Keratinocyte (primary cell): ENCODE measurements around the gene PDZD2. TPM values are rescaled to one million over a fixed set of nuclear protein-coding genes. Genes with fewer than 3 reads are reported as not detected.
"Not testable (repeated sequence)": the region's sequence is repeated elsewhere in the genome, so short reads cannot be mapped to it uniquely, and the experiment has no call there.

Source experiments
- DNase-seq: peaks from one replicate; pipeline ENCODE4 v3.0.0-alpha.2; 2011; ENCODE audit warnings: low read depth, missing footprints, low spot score
- FAIRE-seq: peaks from 2 replicates; lab custom pipeline; 2011; peaks lifted over from hg19 to GRCh38; lab: Jason Lieb, UNC
- H2AFZ ChIP-seq: 2 replicates; pipeline ENCODE4 v1.6.0; 2012; ENCODE audit warnings: low read length, control low read depth, inconsistent platforms; ENCODE audit not compliant: control insufficient read depth
- H3K27ac ChIP-seq: 2 replicates; pipeline ENCODE4 v1.5.1; 2011; ENCODE audit warnings: low read length; ENCODE audit not compliant: control insufficient read depth, insufficient read depth
- H3K27me3 ChIP-seq: 3 replicates; pipeline ENCODE4 v1.6.0; 2011; ENCODE audit warnings: low read length; ENCODE audit not compliant: control insufficient read depth, insufficient read depth; ENCODE audit errors: extremely low read depth
- H3K36me3 ChIP-seq, 2 experiments: 2 replicates in 1 of 2; 3 replicates in 1 of 2; pipeline ENCODE4 v1.5.1; 2011; ENCODE audit warnings: low read length in 2 of 2, mild to moderate bottlenecking in 1 of 2; ENCODE audit not compliant: control insufficient read depth in 2 of 2, insufficient read depth in 2 of 2; ENCODE audit errors: extremely low read depth in 1 of 2
- H3K4me1 ChIP-seq: 3 replicates; pipeline ENCODE4 v1.5.1; 2011; ENCODE audit warnings: low read length; ENCODE audit not compliant: control insufficient read depth, insufficient read depth; ENCODE audit errors: extremely low read depth
- H3K4me2 ChIP-seq: 3 replicates; pipeline ENCODE4 v1.6.0; 2011; ENCODE audit warnings: low read depth, low read length; ENCODE audit not compliant: control insufficient read depth, insufficient read depth; ENCODE audit errors: extremely low read depth
- H3K4me3 ChIP-seq, 3 experiments: fragments of 200-600 bp in 1 of 3; sonication (generic) in 1 of 3; 2 replicates in 2 of 3; 3 replicates in 1 of 3; pipeline ENCODE4 v1.5.1; 2011 to 2016; ENCODE audit warnings: low read length in 3 of 3, mild to moderate bottlenecking in 3 of 3, control low read depth in 2 of 3, inconsistent platforms in 1 of 3, low read depth in 1 of 3, mixed read lengths in 1 of 3, mixed run types in 1 of 3, moderate library complexity in 1 of 3; ENCODE audit not compliant: control insufficient read depth in 2 of 3, insufficient read depth in 2 of 3; ENCODE audit errors: extremely low read depth in 1 of 3
- H3K79me2 ChIP-seq: 2 replicates; pipeline ENCODE4 v1.6.0; 2012; ENCODE audit warnings: low read length; ENCODE audit not compliant: control insufficient read depth, insufficient read depth
- H3K9ac ChIP-seq: 3 replicates; pipeline ENCODE4 v1.6.0; 2011; ENCODE audit warnings: low read length; ENCODE audit not compliant: control insufficient read depth, insufficient read depth; ENCODE audit errors: extremely low read depth
- H3K9me1 ChIP-seq: 3 replicates; pipeline ENCODE4 v1.6.0; 2011; ENCODE audit warnings: low read length; ENCODE audit not compliant: control insufficient read depth, insufficient read depth; ENCODE audit errors: extremely low read depth
- H3K9me3 ChIP-seq: 2 replicates; pipeline ENCODE4 v1.5.1; 2012; ENCODE audit warnings: low read depth, low read length; ENCODE audit not compliant: control insufficient read depth
- H4K20me1 ChIP-seq: 3 replicates; pipeline ENCODE4 v1.6.0; 2011; ENCODE audit warnings: low read length; ENCODE audit not compliant: control insufficient read depth, insufficient read depth; ENCODE audit errors: extremely low read depth
- CTCF ChIP-seq, 3 experiments: IDR thresholded peaks in 1 of 3; conservative IDR thresholded peaks in 1 of 3; optimal IDR thresholded peaks in 1 of 3; 2 replicates in 2 of 3; 3 replicates in 1 of 3; pipeline versions ENCODE3 to v1.5.1; 2011; ENCODE audit warnings: low read length in 3 of 3, mild to moderate bottlenecking in 3 of 3, moderate library complexity in 2 of 3, control low read depth in 1 of 3, inconsistent platforms in 1 of 3; ENCODE audit not compliant: insufficient read depth in 2 of 3; ENCODE audit errors: extremely low read depth in 1 of 3
- EZH2 ChIP-seq: IDR thresholded peaks from one replicate; pipeline ENCODE4 v1.6.1; 2012; ENCODE audit warnings: inconsistent platforms, mild to moderate bottlenecking, low read length, moderate library complexity
- dilution Hi-C: fragments of 300-500 bp; cut with MboI; formaldehyde crosslinking; loops from one replicate; pipeline ENCODE4 v1.7.0; 2020; ENCODE audit warnings: low sequenced_read_pairs; ENCODE audit not compliant: extremely low pct_ligation_motif_present
- polyA plus RNA-seq, 5 experiments: library from polyadenylated mRNA; depleted of rRNA in 3 of 5; stranded (reverse) in 3 of 5; stranded (forward) in 1 of 5; unstranded in 1 of 5; fragments of >200 nt; gene quantifications; 1 replicate in 1 of 5; 2 replicates in 3 of 5; 3 replicates in 1 of 5; pipeline versions ENCODE4 v1.2.1 to v1.2.3, GENCODE V29; 2011 to 2012; ENCODE audit warnings: missing spikeins in 2 of 5, low read depth in 1 of 5, low replicate concordance in 1 of 5

PDZD2 gene
- polyA plus RNA-seq, 1 donor (not counting 4 experiments of a cell fraction or from before 2014, with no cell fraction given): 7.3 TPM

GRCh38 chr5:31731016-31731415, 92.1 kb downstream of the PDZD2 start:
- H2AFZ ChIP-seq: no peak overlapping the region
- no peaks in the 10 kb centered on the region for H3K79me2 ChIP-seq
- TF ChIP-seq EZH2 (no peak), CTCF (optimal IDR thresholded peaks at IDR 0.05 in 1 of 3, IDR thresholded peaks at IDR 0.05 in 1 of 3, conservative IDR thresholded peaks at IDR 0.05 in 1 of 3; ENCODE audit: extremely low read depth in 1 of 3, insufficient read depth in 2 of 3, low read length in 3 of 3) (no peak)
- no peaks in the 10 kb centered on the region for H3K27me3 ChIP-seq
- no peaks in the 10 kb centered on the region for H3K9me3 ChIP-seq
- no peak for FAIRE-seq
- DNase-seq: no peak
- no peak overlapping the region for H3K27ac ChIP-seq
- H3K4me2 ChIP-seq: no peak overlapping the region
- H3K9ac ChIP-seq: no peak overlapping the region
- H3K4me1 ChIP-seq: no peaks in the 10 kb centered on the region
- no peaks in the 10 kb centered on the region for H3K36me3 ChIP-seq
- dilution Hi-C loops: no loop called here
- no peak overlapping the region for H3K4me3 ChIP-seq
- no peaks in the 10 kb centered on the region for H4K20me1 ChIP-seq
- no peaks in the 10 kb centered on the region for H3K9me1 ChIP-seq

GRCh38 chr5:31731710-31732301, 92.9 kb downstream of the PDZD2 start:
- H3K4me2 ChIP-seq: no peak overlapping the region
- H2AFZ ChIP-seq: no peak overlapping the region
- H3K79me2 ChIP-seq: no peaks in the 10 kb centered on the region
- H3K9me1 ChIP-seq: no peaks in the 10 kb centered on the region
- H3K27me3 ChIP-seq: no peaks in the 10 kb centered on the region
- no peak for FAIRE-seq
- TF ChIP-seq CTCF (optimal IDR thresholded peaks at IDR 0.05 in 1 of 3, IDR thresholded peaks at IDR 0.05 in 1 of 3, conservative IDR thresholded peaks at IDR 0.05 in 1 of 3; ENCODE audit: extremely low read depth in 1 of 3, insufficient read depth in 2 of 3, low read length in 3 of 3) (no peak), EZH2 (no peak)
- no peak overlapping the region for H3K4me3 ChIP-seq
- no peak overlapping the region for H3K27ac ChIP-seq
- no peaks in the 10 kb centered on the region for H3K4me1 ChIP-seq
- no peak for DNase-seq
- H3K36me3 ChIP-seq: no peaks in the 10 kb centered on the region
- no peak overlapping the region for H3K9ac ChIP-seq
- H4K20me1 ChIP-seq: no peaks in the 10 kb centered on the region
- dilution Hi-C loops: no loop called here
- no peaks in the 10 kb centered on the region for H3K9me3 ChIP-seq

- H3K4me3 ChIP-seq, H3K9me3 ChIP-seq, H2AFZ ChIP-seq, dilution Hi-C loops, DNase-seq, H3K79me2 ChIP-seq, H3K9me1 ChIP-seq, H3K4me1 ChIP-seq, H3K27me3 ChIP-seq, H3K36me3 ChIP-seq, H3K9ac ChIP-seq, H3K27ac ChIP-seq, H4K20me1 ChIP-seq, FAIRE-seq, H3K4me2 ChIP-seq: not testable (repeated sequence)
Measured at GRCh38 chr5:31732821-31733220, 93.9 kb downstream of the PDZD2 start.
